ES-I3 (cell line): ENCODE data around the gene SLC16A10.

Experiments
- H3K36me3 ChIP-seq: 2 replicates; pipeline ENCODE4 v1.6.1; 2013; ENCODE audit warnings: mild to moderate bottlenecking, low read length, control low read depth, moderate library complexity; ENCODE audit not compliant: insufficient read depth
- H3K4me1 ChIP-seq: 2 replicates; pipeline ENCODE4 v1.6.1; 2013; ENCODE audit warnings: mild to moderate bottlenecking, control low read depth, low read length; ENCODE audit not compliant: insufficient read depth
- H3K9ac ChIP-seq: 2 replicates; pipeline ENCODE4 v1.6.1; 2013; ENCODE audit warnings: low read depth, mild to moderate bottlenecking, low read length, moderate library complexity
- H3K9me3 ChIP-seq: 2 replicates; pipeline ENCODE4 v1.6.1; 2013; ENCODE audit warnings: mild to moderate bottlenecking, low read length, moderate library complexity; ENCODE audit not compliant: control insufficient read depth, insufficient read depth

The SLC16A10 gene

DNA sequence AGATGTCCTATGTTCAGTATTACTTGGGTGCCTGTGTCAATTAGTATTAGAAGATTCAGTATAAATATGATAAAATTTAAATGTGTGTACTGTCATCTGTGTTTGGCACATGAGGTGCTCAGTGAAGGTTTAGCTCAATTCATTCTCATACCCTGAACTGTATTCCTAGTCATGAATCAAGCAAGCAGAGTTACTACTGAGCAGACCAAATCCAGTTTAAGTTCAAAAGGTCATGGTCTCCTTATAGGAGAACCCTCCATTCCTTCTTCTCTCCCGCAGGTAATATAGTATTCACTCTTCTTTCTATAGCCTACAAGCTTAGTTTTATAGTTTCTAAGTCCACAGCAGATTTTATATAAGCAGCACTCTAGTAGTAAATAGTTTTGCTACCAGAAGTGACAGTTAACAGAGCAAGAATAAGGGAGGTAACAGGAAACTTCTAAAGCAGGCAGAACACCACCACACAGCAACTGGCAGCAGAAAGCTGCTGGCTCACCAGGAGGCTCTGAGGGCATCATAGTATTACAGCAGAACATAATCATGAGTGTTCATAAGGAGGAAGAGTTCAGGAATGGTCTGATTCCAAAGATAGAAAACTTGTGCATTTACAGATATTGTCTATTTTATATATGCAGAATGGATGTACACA is 133.2 kb downstream of the SLC16A10 start:
- Histone ChIP-seq H3K36me3 (no peaks in the 10 kb centered on the region), H3K9ac (no peak overlapping the region), H3K9me3 (no peaks in the 10 kb centered on the region), H3K4me1 (no peaks in the 10 kb centered on the region)

DNA sequence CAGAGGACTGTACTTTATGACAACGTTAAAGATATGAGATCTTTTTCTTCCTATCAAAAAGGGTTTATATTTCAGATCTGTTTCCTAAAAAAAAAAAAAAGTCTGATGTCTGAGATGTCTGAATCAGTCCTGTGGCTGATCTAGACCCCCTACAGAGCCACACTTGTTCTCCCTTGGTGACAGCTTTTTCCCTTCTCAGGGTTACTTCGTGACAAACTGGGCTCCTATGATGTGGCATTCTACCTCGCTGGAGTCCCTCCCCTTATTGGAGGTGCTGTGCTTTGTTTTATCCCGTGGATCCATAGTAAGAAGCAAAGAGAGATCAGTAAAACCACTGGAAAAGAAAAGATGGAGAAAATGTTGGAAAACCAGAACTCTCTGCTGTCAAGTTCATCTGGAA is 134.5 kb downstream of the SLC16A10 start:
- Histone ChIP-seq H3K4me1 (no peaks in the 10 kb centered on the region), H3K9me3 (no peaks in the 10 kb centered on the region), H3K9ac (no peak overlapping the region), H3K36me3 (no peaks in the 10 kb centered on the region)

DNA sequence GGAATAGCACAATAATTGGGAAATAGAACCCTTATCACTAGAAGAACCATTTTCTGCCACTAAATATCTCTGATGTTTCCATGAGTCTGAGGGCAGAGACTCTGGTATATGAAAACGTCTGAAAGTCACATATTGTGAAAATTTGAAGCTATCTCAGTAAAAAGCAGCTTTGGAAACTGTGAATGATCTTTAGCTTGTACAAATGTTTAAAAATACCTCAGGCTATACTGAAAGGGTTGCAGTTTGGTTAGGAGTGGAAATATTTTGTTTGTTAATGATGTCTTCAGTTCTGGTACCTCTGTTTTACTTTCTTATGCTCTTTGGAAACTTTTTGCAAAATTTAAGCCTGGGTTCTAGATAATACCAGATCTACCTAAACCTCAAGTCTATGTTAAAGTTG is 135.0 kb downstream of the SLC16A10 start:
- H3K9ac ChIP-seq: no peak overlapping the region
- H3K4me1 ChIP-seq: no peaks in the 10 kb centered on the region
- H3K36me3 ChIP-seq: no peaks in the 10 kb centered on the region
- no peaks in the 10 kb centered on the region for H3K9me3 ChIP-seq

DNA sequence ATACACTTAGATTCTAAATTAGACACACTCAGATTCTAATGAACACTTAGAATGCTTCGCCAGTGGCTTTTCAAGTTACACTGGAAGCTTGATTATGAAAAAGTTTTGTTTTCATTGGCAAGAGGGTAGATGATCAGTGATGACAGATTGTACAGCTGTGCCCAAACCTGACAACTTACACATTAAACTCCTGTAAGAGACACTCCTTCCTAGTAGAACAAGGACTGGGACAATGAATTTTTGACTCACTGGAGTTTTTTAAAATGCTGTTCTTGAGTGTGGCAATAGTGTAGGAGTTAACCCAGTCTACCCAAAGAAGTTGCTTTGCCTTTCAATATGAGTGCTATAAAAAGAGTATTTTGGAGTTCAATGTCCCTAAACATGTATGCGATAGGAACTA is 140.8 kb downstream of the SLC16A10 start:
- Histone ChIP-seq H3K9me3 (no peaks in the 10 kb centered on the region), H3K9ac (no peak overlapping the region), H3K36me3 (no peaks in the 10 kb centered on the region), H3K4me1 (no peaks in the 10 kb centered on the region; the same call in 1 of the 2 replicates)

DNA sequence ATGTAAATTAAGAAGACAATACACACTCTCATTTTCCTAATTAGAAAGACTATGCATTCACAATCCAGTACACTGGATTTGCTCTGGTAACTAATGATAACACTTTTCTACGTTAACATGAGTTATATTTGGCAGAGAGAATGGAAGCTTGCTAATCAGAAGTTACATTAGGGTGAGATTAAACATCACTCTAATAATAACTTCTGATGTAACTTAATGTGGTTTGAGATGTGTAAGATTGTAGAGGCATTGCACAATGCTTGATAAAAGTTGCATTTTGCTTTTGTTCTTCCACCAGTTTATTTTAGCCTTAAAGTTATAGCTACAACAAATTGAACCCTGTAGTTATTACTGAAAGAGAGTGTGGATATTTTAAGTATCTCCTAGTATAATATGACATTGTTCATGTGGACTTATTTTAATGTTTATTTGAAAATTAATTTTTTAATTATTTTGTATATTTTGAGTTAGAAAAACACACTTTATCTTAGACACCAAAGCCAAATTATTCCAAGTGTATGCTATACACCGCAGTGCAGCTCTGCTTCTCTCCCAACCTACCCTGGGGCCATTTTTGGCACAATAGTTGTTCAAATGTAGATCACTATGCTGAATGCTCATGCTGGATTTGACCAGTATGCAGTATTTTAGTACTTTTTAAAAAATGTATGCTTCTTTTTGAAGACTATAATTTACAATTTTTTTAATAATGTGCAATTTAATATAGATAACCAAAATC is 143.2 kb downstream of the SLC16A10 start:
- H3K4me1 ChIP-seq: no peaks in the 10 kb centered on the region; the same call in 1 of the 2 replicates
- H3K36me3 ChIP-seq: no peaks in the 10 kb centered on the region
- no peaks in the 10 kb centered on the region for H3K9me3 ChIP-seq
- H3K9ac ChIP-seq: no peak overlapping the region

DNA sequence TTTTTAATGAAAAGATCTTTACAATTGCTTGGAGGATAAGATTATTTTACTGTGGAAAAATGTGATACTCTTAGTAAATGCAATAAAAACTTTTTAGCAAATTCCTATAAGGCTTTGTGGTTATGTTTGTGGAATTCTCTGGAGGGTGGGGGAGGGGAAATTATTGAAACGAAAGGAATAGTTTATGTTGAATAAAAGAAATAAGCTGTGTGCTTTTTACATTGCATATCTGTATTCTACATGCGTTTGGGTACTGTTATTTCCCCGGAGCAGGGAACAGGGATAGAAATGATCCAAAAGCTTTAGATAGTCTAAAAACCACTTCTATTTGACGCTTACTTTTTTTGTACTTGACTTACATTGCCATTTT is 143.8 kb downstream of the SLC16A10 start:
- Histone ChIP-seq H3K9me3 (no peaks in the 10 kb centered on the region), H3K36me3 (no peaks in the 10 kb centered on the region), H3K4me1 (no peaks in the 10 kb centered on the region; the same call in 1 of the 2 replicates), H3K9ac (no peak overlapping the region)

DNA sequence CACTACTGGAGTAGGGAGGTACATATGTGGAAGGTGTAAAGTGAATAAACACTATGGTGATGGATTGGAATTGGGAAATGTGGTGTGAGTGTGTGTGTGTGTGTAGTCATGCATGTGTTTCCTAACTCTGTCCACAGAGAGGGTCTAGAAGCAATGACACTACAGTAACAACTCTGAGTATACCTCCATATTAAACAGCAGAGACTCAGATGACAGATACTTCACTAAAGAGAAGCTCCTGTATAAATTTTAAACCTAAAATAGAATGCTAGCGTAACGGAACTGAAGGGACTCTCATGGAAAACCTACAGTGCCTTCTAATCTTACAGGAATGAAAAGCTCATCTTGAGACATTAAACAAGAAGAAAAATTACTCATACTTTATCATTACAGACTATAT is 150.5 kb downstream of the SLC16A10 start:
- Histone ChIP-seq H3K4me1 (no peaks in the 10 kb centered on the region), H3K9ac (no peak overlapping the region), H3K36me3 (no peaks in the 10 kb centered on the region), H3K9me3 (no peaks in the 10 kb centered on the region)

DNA sequence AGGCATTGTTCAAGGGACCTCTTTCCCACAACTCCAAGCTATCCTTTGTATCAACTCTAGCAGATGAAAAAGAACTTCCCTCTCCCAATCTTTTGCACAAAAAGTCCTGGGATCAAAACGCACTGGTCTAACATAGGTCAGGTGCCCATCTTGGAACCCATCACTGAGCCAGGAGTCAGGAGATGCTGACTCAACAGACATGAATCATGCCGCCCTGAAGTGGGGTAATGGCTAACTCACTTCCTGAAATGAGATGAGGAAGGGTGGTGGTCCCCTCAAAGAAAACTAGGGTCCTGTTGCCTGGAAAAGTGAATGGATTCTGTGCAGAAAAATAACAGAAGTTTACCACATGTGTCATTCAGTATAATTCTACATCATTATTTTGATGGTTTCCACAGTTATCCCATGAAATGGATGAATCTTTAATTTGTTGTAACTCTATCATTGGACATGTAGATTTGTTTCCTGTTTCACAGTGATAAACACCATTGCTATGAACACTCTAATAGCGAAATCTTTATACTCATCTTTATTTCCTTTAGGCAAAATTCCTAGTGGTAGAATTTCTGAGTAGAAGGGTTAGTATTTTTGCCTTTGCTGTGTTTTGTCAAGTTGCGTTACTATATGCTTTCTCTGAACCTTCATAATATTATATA is 151.3 kb downstream of the SLC16A10 start:
- Histone ChIP-seq H3K9me3 (no peaks in the 10 kb centered on the region), H3K4me1 (no peaks in the 10 kb centered on the region), H3K36me3 (no peaks in the 10 kb centered on the region), H3K9ac (no peak overlapping the region)

DNA sequence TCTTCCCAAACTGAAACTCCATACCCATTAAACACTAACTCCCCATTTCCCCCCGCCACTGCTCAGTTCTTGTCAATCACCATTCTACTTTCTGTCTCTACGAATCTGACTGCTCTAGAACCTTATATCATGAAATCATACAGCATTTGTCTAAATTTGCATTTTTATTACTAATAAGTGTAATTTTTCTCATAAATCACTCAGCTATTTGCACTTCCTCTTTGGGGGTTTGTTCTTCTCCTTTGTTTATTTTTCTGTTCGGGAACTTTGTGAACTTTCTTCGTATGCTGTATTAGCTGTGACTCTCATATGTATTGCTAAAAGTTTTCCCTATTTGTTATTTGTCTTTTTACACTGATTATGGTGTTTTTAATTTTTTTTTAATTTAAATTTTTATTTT is 152.2 kb downstream of the SLC16A10 start:
- Histone ChIP-seq H3K36me3 (no peaks in the 10 kb centered on the region), H3K9ac (no peak overlapping the region), H3K4me1 (no peaks in the 10 kb centered on the region), H3K9me3 (no peaks in the 10 kb centered on the region)

DNA sequence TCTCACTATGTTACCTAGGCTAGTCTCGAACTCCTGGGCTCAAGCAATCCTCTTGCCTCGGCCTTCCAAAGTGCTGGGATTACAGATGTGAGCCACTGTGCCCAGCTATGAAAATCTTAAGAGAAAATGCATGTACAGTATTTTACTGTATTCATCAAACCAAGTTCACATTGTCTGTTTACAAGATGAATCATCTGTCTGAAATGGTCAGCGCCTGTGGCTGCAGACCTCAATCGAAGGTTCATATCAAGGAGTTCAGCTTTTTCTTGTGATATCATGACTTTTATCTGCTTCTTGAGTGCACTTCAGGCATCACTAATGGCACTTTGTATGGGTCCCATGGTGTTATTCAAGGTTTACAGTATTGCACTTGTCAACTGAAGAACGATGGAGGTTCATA is 155.1 kb downstream of the SLC16A10 start:
- Histone ChIP-seq H3K9me3 (no peaks in the 10 kb centered on the region), H3K9ac (no peak overlapping the region), H3K36me3 (no peaks in the 10 kb centered on the region), H3K4me1 (no peaks in the 10 kb centered on the region)

DNA sequence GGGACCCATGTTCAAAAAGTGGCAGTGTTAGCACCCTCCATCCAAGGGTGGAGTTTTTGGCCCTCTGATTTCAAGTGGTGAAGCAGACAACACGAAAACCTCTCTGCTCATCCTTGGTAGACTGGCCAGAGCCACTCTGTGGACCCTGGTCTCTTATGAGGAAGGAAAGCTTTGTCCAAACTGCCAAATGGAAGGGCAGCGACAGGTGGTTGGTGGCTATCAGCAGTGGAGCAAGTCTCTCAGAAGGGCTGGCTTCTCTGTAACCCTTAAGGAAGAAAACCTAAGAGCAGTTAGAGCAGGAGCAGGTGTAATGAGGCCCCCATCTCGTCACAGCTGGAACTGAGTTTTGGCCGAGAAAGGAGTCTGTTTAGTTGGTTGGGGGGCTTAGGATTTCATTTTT is 155.8 kb downstream of the SLC16A10 start:
- H3K9me3 ChIP-seq: no peaks in the 10 kb centered on the region
- no peaks in the 10 kb centered on the region for H3K4me1 ChIP-seq
- H3K9ac ChIP-seq: no peak overlapping the region
- H3K36me3 ChIP-seq: no peaks in the 10 kb centered on the region

DNA sequence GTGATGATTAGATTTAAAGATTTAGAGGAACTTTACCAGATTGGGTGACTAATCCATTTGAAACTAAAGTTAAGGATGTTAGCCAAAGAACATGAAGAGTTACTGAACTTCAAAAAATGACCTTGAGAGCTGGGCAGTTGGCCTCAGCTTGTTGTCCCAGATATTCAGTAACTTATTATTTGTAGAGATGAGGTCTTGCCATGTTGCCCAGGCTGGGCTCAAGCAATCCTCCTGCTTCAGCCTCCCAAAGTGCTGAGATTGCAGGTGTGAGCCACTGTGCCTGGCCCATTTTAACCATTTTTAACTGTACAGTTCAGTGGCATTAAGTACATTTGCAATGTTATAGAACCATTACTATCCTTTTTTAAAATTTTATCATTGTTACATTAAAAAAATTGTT is 161.5 kb downstream of the SLC16A10 start:
- H3K36me3 ChIP-seq: no peaks in the 10 kb centered on the region
- peaks cover 20% of the 10 kb centered on the region for H3K4me1 ChIP-seq
- no peaks in the 10 kb centered on the region for H3K9me3 ChIP-seq
- H3K9ac ChIP-seq: no peak overlapping the region

DNA sequence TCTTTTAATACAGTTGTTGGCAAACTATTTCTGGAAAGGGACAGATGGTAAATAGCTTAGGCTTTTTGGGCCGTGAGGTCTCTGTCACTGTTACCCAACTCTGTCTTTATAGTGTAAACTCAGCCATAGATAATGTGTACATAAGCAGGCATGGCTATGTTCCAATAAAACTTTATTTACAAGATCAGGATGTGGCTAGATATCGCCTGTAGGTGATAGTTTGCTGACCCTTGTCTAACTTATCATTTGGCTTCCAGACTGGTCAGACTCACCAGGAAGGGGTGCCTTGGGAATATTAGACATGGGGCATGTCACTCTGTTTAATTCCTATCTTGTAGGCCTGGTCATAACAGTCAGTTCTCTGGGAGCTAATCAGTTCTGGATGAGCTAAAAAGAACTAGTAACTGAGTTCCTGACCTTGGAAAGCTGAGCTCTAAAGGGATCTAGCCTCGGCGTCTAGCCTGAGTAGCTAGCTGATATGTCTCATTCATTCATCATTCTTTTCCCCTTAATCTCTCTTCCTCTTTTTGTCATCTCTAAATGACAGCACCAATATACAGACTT is 163.6 kb downstream of the SLC16A10 start:
- no peak overlapping the region for H3K9ac ChIP-seq
- H3K9me3 ChIP-seq: no peaks in the 10 kb centered on the region
- no peaks in the 10 kb centered on the region for H3K36me3 ChIP-seq
- H3K4me1 ChIP-seq: peaks cover 29% of the 10 kb centered on the region

DNA sequence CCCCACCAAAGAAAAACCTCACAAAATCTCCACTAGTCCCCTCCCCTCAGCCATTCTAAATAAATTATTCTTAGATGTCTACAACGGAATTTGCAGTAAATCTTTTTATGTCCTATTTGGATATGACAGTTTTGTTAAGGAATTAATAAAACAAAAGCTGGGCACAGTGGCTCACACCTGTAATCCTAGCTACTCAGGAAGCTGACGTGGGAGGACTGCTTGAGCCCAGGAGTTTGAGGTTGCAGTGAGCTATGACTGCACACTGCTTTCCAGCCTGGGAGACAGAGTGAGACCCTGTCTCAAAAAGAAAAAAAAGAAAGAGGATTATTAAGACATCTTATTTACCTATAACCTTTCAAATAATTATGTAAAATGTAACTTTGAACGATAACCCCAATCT is 165.4 kb downstream of the SLC16A10 start:
- H3K4me1 ChIP-seq: peaks cover 32% of the 10 kb centered on the region
- no peaks in the 10 kb centered on the region for H3K9me3 ChIP-seq
- H3K36me3 ChIP-seq: no peaks in the 10 kb centered on the region
- H3K9ac ChIP-seq: no peak overlapping the region
